Sigmoid colon (tissue), 7 donors: ENCODE results near the gene PCID2. TPM values are rescaled to one million over a fixed set of nuclear protein-coding genes. Genes with fewer than 3 reads are reported as not detected.

ENCODE experiments used
- DNase-seq: peaks from one replicate; pipeline ENCODE4 v3.0.0-alpha.2; 2019
- H3K27ac ChIP-seq, 4 donors: fragments of 200-600 bp; sonication (generic); one replicate each; pipeline ENCODE4 v1.5.1; 2016 to 2019; ENCODE audit warnings: mild to moderate bottlenecking in 1 of 4
- H3K27me3 ChIP-seq, 3 donors: fragments of 200-600 bp; sonication (generic); one replicate each; pipeline ENCODE4 v1.5.1; 2019; ENCODE audit warnings: mild to moderate bottlenecking in 1 of 3
- H3K36me3 ChIP-seq, 4 donors: fragments of 200-600 bp; sonication (generic); one replicate each; pipeline ENCODE4 v1.5.1; 2016 to 2019
- H3K4me1 ChIP-seq, 4 donors: fragments of 200-600 bp; sonication (generic); one replicate each; pipeline ENCODE4 v1.5.1; 2017 to 2019
- H3K4me3 ChIP-seq, 4 donors: fragments of 200-600 bp; sonication (generic); one replicate each; pipeline ENCODE4 v1.5.1; 2017 to 2019; ENCODE audit warnings: mild to moderate bottlenecking in 2 of 4, moderate library complexity in 1 of 4
- H3K9me3 ChIP-seq, 4 donors: fragments of 200-600 bp in 3 of 4; sonication (generic) in 3 of 4; one replicate each; pipeline versions ENCODE4 v1.5.1 to v1.6.1; 2013 to 2019
- EP300 ChIP-seq, 4 donors: sonication (generic); formaldehyde crosslinking; IDR thresholded peaks; one replicate each; pipeline ENCODE4 v1.6.1; 2017; ENCODE audit warnings: antibody characterized with exemption in 4 of 4
- POLR2A ChIP-seq, 2 donors: fragments of 450-650 bp; IDR thresholded peaks; one replicate each; pipeline ENCODE4 v1.6.1; 2016; ENCODE audit warnings: antibody characterized with exemption in 2 of 2, mild to moderate bottlenecking in 2 of 2, moderate library complexity in 2 of 2
- POLR2AphosphoS5 ChIP-seq, 4 donors: sonication (generic); formaldehyde crosslinking; IDR thresholded peaks; one replicate each; pipeline ENCODE4 v1.6.1; 2017; ENCODE audit warnings: antibody characterized with exemption in 4 of 4
- WGBS, 2 donors: extraction: QIAGEN DNeasy Blood & Tissue Kit; methylation state at CpG; one replicate each; pipeline ENCODE4 v1.1.7; 2013; 5-methylcytosine and 5-hydroxymethylcytosine counted together
- intact Hi-C: fragments of 100-400 bp; cut with DNase I; formaldehyde crosslinking; loops from one replicate; pipeline ENCODE4 v1.15.1; 2023
- polyA plus RNA-seq, 3 donors: library from polyadenylated mRNA; stranded (reverse); fragments of 200-250 nt; gene quantifications; one replicate each; pipeline ENCODE4 v1.2.3, GENCODE V29; 2013
- total RNA-seq, 4 donors: library from RNA; depleted of rRNA; stranded (reverse); fragments of >200 nt; gene quantifications; one replicate each; pipeline ENCODE4 v1.1.0, GENCODE V29; 2016
- TF ChIP-seq, protein P1 (sequence below), 4 experiments: fragments of 450-650 bp in 3 of 4; fragments of 200-600 bp in 1 of 4; IDR thresholded peaks; one replicate each; pipeline ENCODE4 v1.5.1; 2016 to 2019; ENCODE audit warnings: antibody characterized with exemption in 4 of 4, mild to moderate bottlenecking in 3 of 4, moderate library complexity in 2 of 4
- donor health status: healthy with polysubstance abuse.
- donor health status: Bipolar disorder and iron deficiency.
- donor health status: healthy.

PCID2 gene
- total and polyA plus RNA-seq, 7 donors, result 18.0 to 70.9 (median 44.1) TPM

- Histone ChIP-seq H3K4me1 (peaks cover 0 to 51% (median 42%) of the 10 kb centered on the region in 4 donors), H3K27me3 (no peaks in the 10 kb centered on the region), H3K36me3 (peaks cover 11 to 36% (median 16%) of the 10 kb centered on the region in 4 donors), H3K4me3 (no peak overlapping the region), H3K27ac (peak overlapping the region in 1 of 4 donors; percentile 82), H3K9me3 (no peaks in the 10 kb centered on the region)
- no peak for DNase-seq
- WGBS, 2 donors, result 75 to 86% methylated on average over 2 of the region's 2 CpGs
- intact Hi-C loops, result no loop called here
- TF ChIP-seq, protein P1, sequence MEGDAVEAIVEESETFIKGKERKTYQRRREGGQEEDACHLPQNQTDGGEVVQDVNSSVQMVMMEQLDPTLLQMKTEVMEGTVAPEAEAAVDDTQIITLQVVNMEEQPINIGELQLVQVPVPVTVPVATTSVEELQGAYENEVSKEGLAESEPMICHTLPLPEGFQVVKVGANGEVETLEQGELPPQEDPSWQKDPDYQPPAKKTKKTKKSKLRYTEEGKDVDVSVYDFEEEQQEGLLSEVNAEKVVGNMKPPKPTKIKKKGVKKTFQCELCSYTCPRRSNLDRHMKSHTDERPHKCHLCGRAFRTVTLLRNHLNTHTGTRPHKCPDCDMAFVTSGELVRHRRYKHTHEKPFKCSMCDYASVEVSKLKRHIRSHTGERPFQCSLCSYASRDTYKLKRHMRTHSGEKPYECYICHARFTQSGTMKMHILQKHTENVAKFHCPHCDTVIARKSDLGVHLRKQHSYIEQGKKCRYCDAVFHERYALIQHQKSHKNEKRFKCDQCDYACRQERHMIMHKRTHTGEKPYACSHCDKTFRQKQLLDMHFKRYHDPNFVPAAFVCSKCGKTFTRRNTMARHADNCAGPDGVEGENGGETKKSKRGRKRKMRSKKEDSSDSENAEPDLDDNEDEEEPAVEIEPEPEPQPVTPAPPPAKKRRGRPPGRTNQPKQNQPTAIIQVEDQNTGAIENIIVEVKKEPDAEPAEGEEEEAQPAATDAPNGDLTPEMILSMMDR (IDR thresholded peaks at IDR 0.05), result no peak
- TF ChIP-seq POLR2A (IDR thresholded peaks at IDR 0.05) (no peak), POLR2AphosphoS5 (IDR thresholded peaks at IDR 0.05) (no peak), EP300 (IDR thresholded peaks at IDR 0.05) (no peak)
Observed at GRCh38 chr13:113201815-113202214, 6.7 kb downstream of the PCID2 start.

- TF ChIP-seq, protein P1 (IDR thresholded peaks at IDR 0.05), result no peak
- no peak for TF ChIP-seq POLR2AphosphoS5 (IDR thresholded peaks at IDR 0.05)
- no peak for TF ChIP-seq POLR2A (IDR thresholded peaks at IDR 0.05)
- TF ChIP-seq EP300 (IDR thresholded peaks at IDR 0.05), result no peak
- Histone ChIP-seq H3K9me3 (no peaks in the 10 kb centered on the region), H3K4me3 (no peak overlapping the region), H3K4me1 (peaks cover 0 to 4% (median 2%) of the 10 kb centered on the region in 4 donors), H3K27ac (no peak overlapping the region), H3K36me3 (peaks cover 21 to 83% (median 38%) of the 10 kb centered on the region in 4 donors), H3K27me3 (no peaks in the 10 kb centered on the region)
- 87 to 93% methylated on average over 9 of the region's 9 CpGs for WGBS, 2 donors
- intact Hi-C loops, result no loop called here
- no peak for DNase-seq
Observed at GRCh38 chr13:113196970-113197737, 11.3 kb downstream of the PCID2 start.

GRCh38 chr13:113195360-113195759 lies 13.1 kb downstream of the PCID2 start:
- no peaks in the 10 kb centered on the region for H3K4me1 ChIP-seq
- no peak for TF ChIP-seq POLR2A (IDR thresholded peaks at IDR 0.05)
- TF ChIP-seq, protein P1 (IDR thresholded peaks at IDR 0.05), result no peak
- TF ChIP-seq POLR2AphosphoS5 (IDR thresholded peaks at IDR 0.05), result no peak
- TF ChIP-seq EP300 (IDR thresholded peaks at IDR 0.05), result no peak
- no peak overlapping the region for H3K4me3 ChIP-seq
- H3K27ac ChIP-seq, result no peak overlapping the region
- WGBS, 2 donors, result 74 to 89% methylated on average over 6 of the region's 6 CpGs
- intact Hi-C loops, result no loop called here
- H3K9me3 ChIP-seq, result no peaks in the 10 kb centered on the region
- peaks cover 21 to 99% (median 40%) of the 10 kb centered on the region in 4 donors for H3K36me3 ChIP-seq
- H3K27me3 ChIP-seq, result no peaks in the 10 kb centered on the region
- no peak for DNase-seq

GRCh38 chr13:113192902-113193301 lies 15.6 kb downstream of the PCID2 start:
- H3K4me3 ChIP-seq, result no peak overlapping the region
- H3K27me3 ChIP-seq, result no peaks in the 10 kb centered on the region
- DNase-seq, result no peak
- 95 to 97% methylated on average over 2 of the region's 2 CpGs for WGBS, 2 donors
- H3K9me3 ChIP-seq, result no peaks in the 10 kb centered on the region
- no peaks in the 10 kb centered on the region for H3K4me1 ChIP-seq
- intact Hi-C loops, result no loop called here
- peaks cover 20 to 99% (median 41%) of the 10 kb centered on the region in 4 donors for H3K36me3 ChIP-seq
- no peak for TF ChIP-seq EP300 (IDR thresholded peaks at IDR 0.05)
- no peak for TF ChIP-seq POLR2AphosphoS5 (IDR thresholded peaks at IDR 0.05)
- TF ChIP-seq, protein P1 (IDR thresholded peaks at IDR 0.05), result no peak
- no peak for TF ChIP-seq POLR2A (IDR thresholded peaks at IDR 0.05)
- H3K27ac ChIP-seq, result no peak overlapping the region
